Neural cell (in vitro differentiated cells): ENCODE data around the gene TECPR2. TPM values are rescaled to one million over a fixed set of nuclear protein-coding genes. Genes with fewer than 3 reads are reported as not detected.

Source experiments
- H2AFZ ChIP-seq: fragments of 200-600, 300-800 bp; sonication (generic), shearing (Covaris generic); 2 replicates; pipeline ENCODE4 v1.6.0; 2014; ENCODE audit warnings: low read depth, mild to moderate bottlenecking, antibody characterized with exemption, low read length, moderate library complexity
- H3F3A ChIP-seq: fragments of 200-600 bp; shearing (Covaris generic); 2 replicates; pipeline ENCODE4 v1.6.1; 2016; ENCODE audit warnings: mild to moderate bottlenecking, moderate library complexity, mixed read lengths, antibody characterized with exemption, low read length; ENCODE audit not compliant: insufficient read depth, poor library complexity, severe bottlenecking
- H3K27ac ChIP-seq: fragments of 200-600, 300-800 bp; sonication (generic), shearing (Covaris generic); 2 replicates; pipeline ENCODE4 v1.5.1; 2014; ENCODE audit warnings: mild to moderate bottlenecking, low read length, moderate library complexity
- H3K27me3 ChIP-seq: fragments of 300-800, 200-600 bp; sonication (generic), shearing (Covaris generic); 2 replicates; pipeline ENCODE4 v1.6.0; 2014; ENCODE audit warnings: mild to moderate bottlenecking, low read depth, low read length, moderate library complexity; ENCODE audit not compliant: insufficient read depth
- H3K36me3 ChIP-seq: fragments of 300-800, 200-600 bp; sonication (generic), shearing (Covaris generic); 2 replicates; pipeline ENCODE4 v1.5.1; 2014; ENCODE audit warnings: mild to moderate bottlenecking, antibody characterized with exemption, low read length, moderate library complexity; ENCODE audit not compliant: insufficient read depth
- H3K4me2 ChIP-seq: fragments of 300-800, 200-600 bp; sonication (generic), shearing (Covaris generic); 2 replicates; pipeline ENCODE4 v1.6.0; 2014; ENCODE audit warnings: mild to moderate bottlenecking, low read length
- H3K4me3 ChIP-seq: fragments of 300-800, 200-600 bp; sonication (generic), shearing (Covaris generic); 2 replicates; pipeline ENCODE4 v1.5.1; 2014; ENCODE audit warnings: mild to moderate bottlenecking, low read length, moderate library complexity
- H3K79me2 ChIP-seq: fragments of 200-600 bp; shearing (Covaris generic); replicated peaks from 2 replicates; pipeline ENCODE4 v1.6.0; 2014; ENCODE audit warnings: mild to moderate bottlenecking, low read length, moderate library complexity; ENCODE audit not compliant: insufficient read depth
- H3K9ac ChIP-seq: fragments of 300-800, 200-600 bp; sonication (generic), shearing (Covaris generic); 2 replicates; pipeline ENCODE4 v1.6.1; 2016; ENCODE audit warnings: mild to moderate bottlenecking, low read length, mixed read lengths
- H3K9me2 ChIP-seq: fragments of 200-600 bp; shearing (Covaris generic); 2 replicates; pipeline ENCODE4 v1.6.1; 2016; ENCODE audit warnings: mild to moderate bottlenecking, low read length, mixed read lengths; ENCODE audit not compliant: insufficient read depth
- H3K9me3 ChIP-seq: fragments of 200-600, 300-800 bp; sonication (generic), shearing (Covaris generic); 2 replicates; pipeline ENCODE4 v1.6.1; 2016; ENCODE audit warnings: mild to moderate bottlenecking, mixed run types, low read length, moderate library complexity, mixed read lengths
- H4K20me1 ChIP-seq: fragments of 200-600 bp; shearing (Covaris generic); 2 replicates; pipeline ENCODE4 v1.6.1; 2016; ENCODE audit warnings: mild to moderate bottlenecking, mixed run types; ENCODE audit not compliant: insufficient read depth
- EP300 ChIP-seq: fragments of 450-650 bp; conservative IDR thresholded peaks from 2 replicates; pipeline ENCODE4 v1.6.1; 2014; ENCODE audit warnings: antibody characterized with exemption, mild to moderate bottlenecking, moderate library complexity; ENCODE audit not compliant: poor library complexity, severe bottlenecking
- EZH2 ChIP-seq: fragments of 200-600, 300-800 bp; shearing (Covaris generic), sonication (generic); IDR thresholded peaks from 2 replicates; pipeline ENCODE4 v1.6.1; 2014; ENCODE audit warnings: antibody characterized with exemption, low read length, borderline replicate concordance, mild to moderate bottlenecking; ENCODE audit not compliant: insufficient read depth, poor library complexity, severe bottlenecking
- MXI1 ChIP-seq: fragments of 450-650 bp; conservative IDR thresholded peaks from 2 replicates; pipeline ENCODE4 v1.6.1; 2014; ENCODE audit warnings: antibody characterized with exemption, mild to moderate bottlenecking; ENCODE audit not compliant: poor library complexity, severe bottlenecking
- POLR2AphosphoS5 ChIP-seq: IDR thresholded peaks from 2 replicates; pipeline ENCODE4 v1.6.1; 2012
- RAD21 ChIP-seq: fragments of 450-650 bp; conservative IDR thresholded peaks from 2 replicates; pipeline ENCODE4 v1.6.1; 2014; ENCODE audit warnings: antibody characterized with exemption, mild to moderate bottlenecking, moderate library complexity
- REST ChIP-seq: IDR thresholded peaks from 2 replicates; pipeline ENCODE4 v1.6.1; 2012; ENCODE audit warnings: borderline replicate concordance
- SMC3 ChIP-seq: fragments of 450-650 bp; conservative IDR thresholded peaks from 2 replicates; pipeline ENCODE4 v1.6.1; 2014; ENCODE audit warnings: antibody characterized with exemption, mild to moderate bottlenecking, moderate library complexity; ENCODE audit not compliant: poor library complexity
- TAF1 ChIP-seq: IDR thresholded peaks from 2 replicates; pipeline ENCODE4 v1.6.1; 2012; ENCODE audit warnings: low read depth
- polyA plus RNA-seq: library from polyadenylated mRNA; depleted of rRNA; stranded (reverse); fragments of >200 nt; gene quantifications from 2 replicates; pipeline ENCODE4 v1.2.3, GENCODE V29; 2014
- TF ChIP-seq, protein P1 (sequence below): fragments of 450-650 bp; IDR thresholded peaks from 2 replicates; pipeline ENCODE4 v1.5.1; 2014; ENCODE audit warnings: antibody characterized with exemption, mild to moderate bottlenecking, moderate library complexity; ENCODE audit not compliant: poor library complexity, severe bottlenecking

Gene TECPR2
- polyA plus RNA-seq, 1 donor from 2014 or later, result 7.0 TPM

GRCh38 chr14:102445641-102446040 is 82.9 kb downstream of the TECPR2 start:
- H3K9me3 ChIP-seq, result no peaks in the 10 kb centered on the region
- no peaks in the 10 kb centered on the region for H4K20me1 ChIP-seq
- no peaks in the 10 kb centered on the region for H3K79me2 ChIP-seq
- H3K27me3 ChIP-seq, result no peaks in the 10 kb centered on the region
- H3K36me3 ChIP-seq, result peaks cover 3% of the 10 kb centered on the region
- H3K9ac ChIP-seq, result no peak overlapping the region
- H3K4me2 ChIP-seq, result no peak overlapping the region
- H3K4me3 ChIP-seq, result no peak overlapping the region
- no peak overlapping the region for H3K27ac ChIP-seq
- no peaks in the 10 kb centered on the region for H3K9me2 ChIP-seq
- TF ChIP-seq TAF1, result no peak
- no peak for TF ChIP-seq SMC3
- no peak for TF ChIP-seq EP300
- TF ChIP-seq, protein P1, sequence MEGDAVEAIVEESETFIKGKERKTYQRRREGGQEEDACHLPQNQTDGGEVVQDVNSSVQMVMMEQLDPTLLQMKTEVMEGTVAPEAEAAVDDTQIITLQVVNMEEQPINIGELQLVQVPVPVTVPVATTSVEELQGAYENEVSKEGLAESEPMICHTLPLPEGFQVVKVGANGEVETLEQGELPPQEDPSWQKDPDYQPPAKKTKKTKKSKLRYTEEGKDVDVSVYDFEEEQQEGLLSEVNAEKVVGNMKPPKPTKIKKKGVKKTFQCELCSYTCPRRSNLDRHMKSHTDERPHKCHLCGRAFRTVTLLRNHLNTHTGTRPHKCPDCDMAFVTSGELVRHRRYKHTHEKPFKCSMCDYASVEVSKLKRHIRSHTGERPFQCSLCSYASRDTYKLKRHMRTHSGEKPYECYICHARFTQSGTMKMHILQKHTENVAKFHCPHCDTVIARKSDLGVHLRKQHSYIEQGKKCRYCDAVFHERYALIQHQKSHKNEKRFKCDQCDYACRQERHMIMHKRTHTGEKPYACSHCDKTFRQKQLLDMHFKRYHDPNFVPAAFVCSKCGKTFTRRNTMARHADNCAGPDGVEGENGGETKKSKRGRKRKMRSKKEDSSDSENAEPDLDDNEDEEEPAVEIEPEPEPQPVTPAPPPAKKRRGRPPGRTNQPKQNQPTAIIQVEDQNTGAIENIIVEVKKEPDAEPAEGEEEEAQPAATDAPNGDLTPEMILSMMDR, result no peak
- no peak for TF ChIP-seq EZH2
- TF ChIP-seq REST, result no peak
- TF ChIP-seq RAD21, result no peak
- TF ChIP-seq MXI1, result no peak
- no peak for TF ChIP-seq POLR2AphosphoS5
- H2AFZ ChIP-seq, result no peak overlapping the region
- H3F3A ChIP-seq, result no peaks in the 10 kb centered on the region

DNA sequence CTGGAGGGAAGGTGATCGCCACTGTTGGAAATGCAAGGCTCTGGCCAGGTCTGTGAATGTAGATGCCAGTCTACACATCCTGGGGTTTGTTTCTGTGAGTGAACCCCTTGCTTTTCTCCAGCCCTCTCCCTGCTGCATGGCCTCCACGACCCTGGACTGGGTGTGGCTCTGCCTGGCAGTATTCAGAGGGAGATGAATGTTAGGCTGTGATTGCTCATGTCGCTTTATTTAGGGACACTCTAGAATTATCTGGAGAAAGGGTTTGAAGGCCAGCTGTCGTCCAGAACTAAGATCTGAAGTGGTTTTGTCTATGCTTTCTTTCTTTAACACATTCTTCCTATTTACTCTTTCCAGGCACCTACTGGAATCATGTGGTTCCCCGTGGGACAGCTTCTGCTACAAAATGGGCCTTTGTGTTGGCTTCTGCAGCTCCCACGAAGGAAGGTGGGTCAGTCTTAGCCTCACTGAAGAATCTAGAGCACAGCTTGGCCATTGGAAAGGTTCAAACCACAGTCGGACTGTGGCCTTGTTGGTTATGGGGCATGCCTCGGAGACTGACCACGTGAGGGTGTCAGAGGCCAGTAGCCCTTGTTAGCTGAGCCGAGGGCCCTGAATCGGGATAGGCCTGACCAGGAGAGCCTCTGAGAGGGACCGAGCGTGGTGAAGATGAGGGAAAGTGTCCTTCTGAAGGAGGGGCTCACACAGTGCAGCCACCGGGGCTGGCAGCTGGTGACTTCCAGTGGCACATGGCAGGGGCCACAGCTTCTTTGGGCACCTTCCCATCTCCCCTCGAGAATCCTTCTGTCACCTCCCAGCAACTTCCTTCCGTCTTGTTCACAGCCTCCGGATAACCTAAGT is 87.7 kb downstream of the TECPR2 start:
- Histone ChIP-seq H3K36me3 (no peaks in the 10 kb centered on the region), H3F3A (no peaks in the 10 kb centered on the region), H3K9me3 (no peaks in the 10 kb centered on the region), H3K4me2 (no peak overlapping the region), H3K4me3 (no peak overlapping the region), H3K9ac (no peak overlapping the region), H3K27me3 (no peaks in the 10 kb centered on the region), H3K27ac (no peak overlapping the region), H3K9me2 (no peaks in the 10 kb centered on the region), H3K79me2 (no peaks in the 10 kb centered on the region), H2AFZ (no peak overlapping the region), H4K20me1 (no peaks in the 10 kb centered on the region)
- TF ChIP-seq REST (no peak), EP300 (no peak), MXI1 (no peak), EZH2 (no peak), TAF1 (no peak), SMC3 (no peak), RAD21 (no peak), POLR2AphosphoS5 (no peak)
- TF ChIP-seq, protein P1, result no peak
